Measurements from ENCODE around the gene TOM1L2.

The TOM1L2 gene

GRCh38 chr17:17856386-17856785, 115.8 kb downstream of the TOM1L2 start:
- no peaks in the 10 kb centered on the region for H3K9me3 Mint-ChIP-seq
- no peaks in the 10 kb centered on the region for H3K27me3 Mint-ChIP-seq
- H3K4me3 Mint-ChIP-seq: no peak overlapping the region
- no peak overlapping the region for H3K27ac Mint-ChIP-seq
- peaks cover 18% of the 10 kb centered on the region for H3K36me3 Mint-ChIP-seq (ENCODE audit: low read depth)
- peaks cover 32% of the 10 kb centered on the region for H3K4me1 Mint-ChIP-seq (ENCODE audit: low read depth)
- intact Hi-C loops (cut with micrococcal nuclease): no loop called here

- peaks cover 18% of the 10 kb centered on the region for H3K36me3 Mint-ChIP-seq (ENCODE audit: low read depth)
- H3K27ac Mint-ChIP-seq: no peak overlapping the region
- H3K4me3 Mint-ChIP-seq: no peak overlapping the region
- no peaks in the 10 kb centered on the region for H3K9me3 Mint-ChIP-seq
- H3K4me1 Mint-ChIP-seq (ENCODE audit: low read depth): peaks cover 37% of the 10 kb centered on the region
- H3K27me3 Mint-ChIP-seq: no peaks in the 10 kb centered on the region
- intact Hi-C loops (cut with micrococcal nuclease): no loop called here
These were observed 116.2 kb downstream of the TOM1L2 start for GRCh38 chr17:17855976-17856375.

- Mint-ChIP-seq H3K4me3 (no peak overlapping the region), H3K27me3 (no peaks in the 10 kb centered on the region), H3K4me1 (ENCODE audit: low read depth) (peaks cover 57% of the 10 kb centered on the region), H3K9me3 (no peaks in the 10 kb centered on the region), H3K36me3 (ENCODE audit: low read depth) (peaks cover 24% of the 10 kb centered on the region), H3K27ac (no peak overlapping the region)
- intact Hi-C loops (cut with micrococcal nuclease): no loop called here
These were observed 118.3 kb downstream of the TOM1L2 start for GRCh38 chr17:17853811-17854447.

GRCh38 chr17:17852930-17853329, 119.3 kb downstream of the TOM1L2 start:
- H3K4me1 Mint-ChIP-seq (ENCODE audit: low read depth): peaks cover 67% of the 10 kb centered on the region
- H3K27me3 Mint-ChIP-seq: no peaks in the 10 kb centered on the region
- H3K4me3 Mint-ChIP-seq: no peak overlapping the region
- H3K9me3 Mint-ChIP-seq: no peaks in the 10 kb centered on the region
- intact Hi-C loops (cut with micrococcal nuclease): no loop called here
- H3K36me3 Mint-ChIP-seq (ENCODE audit: low read depth): peaks cover 24% of the 10 kb centered on the region
- no peak overlapping the region for H3K27ac Mint-ChIP-seq

- peak overlapping the region; percentile 94 for H3K27ac Mint-ChIP-seq
- peaks cover 37% of the 10 kb centered on the region for H3K36me3 Mint-ChIP-seq (ENCODE audit: low read depth)
- no peaks in the 10 kb centered on the region for H3K9me3 Mint-ChIP-seq
- peaks cover 78% of the 10 kb centered on the region for H3K4me1 Mint-ChIP-seq (ENCODE audit: low read depth)
- no peaks in the 10 kb centered on the region for H3K27me3 Mint-ChIP-seq
- intact Hi-C loops (cut with micrococcal nuclease): no loop called here
- no peak overlapping the region for H3K4me3 Mint-ChIP-seq
These were observed 120.8 kb downstream of the TOM1L2 start for GRCh38 chr17:17851103-17852002.

GRCh38 chr17:17849845-17850373, 122.3 kb downstream of the TOM1L2 start:
- no peak overlapping the region for H3K4me3 Mint-ChIP-seq
- peaks cover 67% of the 10 kb centered on the region for H3K4me1 Mint-ChIP-seq (ENCODE audit: low read depth)
- intact Hi-C loops (cut with micrococcal nuclease): no loop called here
- peak overlapping the region; percentile 94 for H3K27ac Mint-ChIP-seq
- H3K9me3 Mint-ChIP-seq: no peaks in the 10 kb centered on the region
- H3K36me3 Mint-ChIP-seq (ENCODE audit: low read depth): peaks cover 49% of the 10 kb centered on the region
- no peaks in the 10 kb centered on the region for H3K27me3 Mint-ChIP-seq

- intact Hi-C loops (cut with micrococcal nuclease): no loop called here
- no peaks in the 10 kb centered on the region for H3K9me3 Mint-ChIP-seq
- peaks cover 62% of the 10 kb centered on the region for H3K4me1 Mint-ChIP-seq (ENCODE audit: low read depth)
- no peaks in the 10 kb centered on the region for H3K27me3 Mint-ChIP-seq
- H3K36me3 Mint-ChIP-seq (ENCODE audit: low read depth): peaks cover 49% of the 10 kb centered on the region
- H3K27ac Mint-ChIP-seq: peak overlapping the region; percentile 94
- peak overlapping the region; percentile 2 for H3K4me3 Mint-ChIP-seq
These were observed 122.9 kb downstream of the TOM1L2 start for GRCh38 chr17:17849147-17849820.

- intact Hi-C loops (cut with micrococcal nuclease): loop anchor here (1.0 kb wide), 1 partner anchor 8 kb away; no protein-coding TSS in a partner anchor
- no peaks in the 10 kb centered on the region for H3K9me3 Mint-ChIP-seq
- H3K36me3 Mint-ChIP-seq (ENCODE audit: low read depth): peaks cover 49% of the 10 kb centered on the region
- peak overlapping the region; percentile 94 for H3K27ac Mint-ChIP-seq
- peak overlapping the region; percentile 30 for H3K4me3 Mint-ChIP-seq
- H3K4me1 Mint-ChIP-seq (ENCODE audit: low read depth): peaks cover 62% of the 10 kb centered on the region
- H3K27me3 Mint-ChIP-seq: no peaks in the 10 kb centered on the region
These were observed 123.7 kb downstream of the TOM1L2 start for GRCh38 chr17:17848311-17849082.

GRCh38 chr17:17847726-17848125, 124.5 kb downstream of the TOM1L2 start:
- Mint-ChIP-seq H3K27ac (peak overlapping the region; percentile 94), H3K9me3 (no peaks in the 10 kb centered on the region), H3K4me3 (no peak overlapping the region), H3K36me3 (ENCODE audit: low read depth) (peaks cover 49% of the 10 kb centered on the region), H3K27me3 (no peaks in the 10 kb centered on the region), H3K4me1 (ENCODE audit: low read depth) (peaks cover 67% of the 10 kb centered on the region)
- intact Hi-C loops (cut with micrococcal nuclease): loop anchor here (1.0 kb wide), 1 partner anchor 7 kb away; no protein-coding TSS in a partner anchor

GRCh38 chr17:17847118-17847689, 125.0 kb downstream of the TOM1L2 start:
- Mint-ChIP-seq H3K4me3 (no peak overlapping the region), H3K27ac (peak overlapping the region; percentile 94), H3K4me1 (ENCODE audit: low read depth) (peaks cover 71% of the 10 kb centered on the region)

GRCh38 chr17:17846645-17847044, 125.6 kb downstream of the TOM1L2 start:
- no peaks in the 10 kb centered on the region for H3K27me3 Mint-ChIP-seq
- intact Hi-C loops (cut with micrococcal nuclease): no loop called here
- H3K36me3 Mint-ChIP-seq (ENCODE audit: low read depth): peaks cover 39% of the 10 kb centered on the region
- peaks cover 71% of the 10 kb centered on the region for H3K4me1 Mint-ChIP-seq (ENCODE audit: low read depth)
- H3K27ac Mint-ChIP-seq: peak overlapping the region; percentile 94
- H3K4me3 Mint-ChIP-seq: no peak overlapping the region
- H3K9me3 Mint-ChIP-seq: no peaks in the 10 kb centered on the region

More at GRCh38 chr17:17847118-17847689, 125.0 kb downstream of the TOM1L2 start:
- intact Hi-C loops (cut with micrococcal nuclease): no loop called here
- H3K9me3 Mint-ChIP-seq: no peaks in the 10 kb centered on the region
- H3K36me3 Mint-ChIP-seq (ENCODE audit: low read depth): peaks cover 44% of the 10 kb centered on the region
- H3K27me3 Mint-ChIP-seq: no peaks in the 10 kb centered on the region

- Mint-ChIP-seq H3K36me3 (ENCODE audit: low read depth) (peaks cover 33% of the 10 kb centered on the region), H3K27ac (peak overlapping the region; percentile 94), H3K9me3 (no peaks in the 10 kb centered on the region), H3K27me3 (no peaks in the 10 kb centered on the region), H3K4me1 (ENCODE audit: low read depth) (peaks cover 71% of the 10 kb centered on the region), H3K4me3 (no peak overlapping the region)
- intact Hi-C loops (cut with micrococcal nuclease): no loop called here
These were observed 126.2 kb downstream of the TOM1L2 start for GRCh38 chr17:17846003-17846402.
